OCI-LY7 (cell line): ENCODE data around the gene PACS2.

Experiments used
- CTCF ChIP-seq: fragments of 200-600 bp; sonication (generic); conservative IDR thresholded peaks from 2 replicates; pipeline ENCODE4 v1.5.1; 2014; ENCODE audit warnings: mild to moderate bottlenecking, antibody characterized with exemption, low read length, moderate library complexity, mixed read lengths
- EZH2phosphoT487 ChIP-seq: fragments of 200-600 bp; sonication (generic); IDR thresholded peaks from 2 replicates; pipeline ENCODE4 v1.6.1; 2018; ENCODE audit warnings: low read depth, borderline replicate concordance, mild to moderate bottlenecking, mixed run types, antibody characterized with exemption, low read length, moderate library complexity, mixed read lengths

- TF ChIP-seq CTCF (no peak), EZH2phosphoT487 (no peak)
Observed at GRCh38 chr14:105357626-105358025, 43.1 kb downstream of the PACS2 start.
